Measurements from ENCODE around the gene CHRNG.
"Not testable (repeated sequence)": the region's sequence is repeated elsewhere in the genome, so short reads cannot be mapped to it uniquely, and the experiment has no call there.

The CHRNG gene

GRCh38 chr2:232569541-232569940 lies 30.0 kb downstream of the CHRNG start:
- no peak for TF ChIP-seq CTCF (IDR thresholded peaks at IDR 0.05; ENCODE audit: poor library complexity, severe bottlenecking)
- H3K27me3 ChIP-seq (ENCODE audit: insufficient read depth, poor library complexity, severe bottlenecking), result no peaks in the 10 kb centered on the region
- peaks cover 68% of the 10 kb centered on the region for H3K36me3 ChIP-seq (ENCODE audit: low read depth)
- no peak for DNase-seq (ENCODE audit: low spot score)
- H3K27ac ChIP-seq (ENCODE audit: poor library complexity, severe bottlenecking), result no peak overlapping the region
- ATAC-seq (ENCODE audit: low read depth), result no peak
- peaks cover 14% of the 10 kb centered on the region for H3K4me1 ChIP-seq (ENCODE audit: insufficient read depth, poor library complexity, severe bottlenecking)
- no peaks in the 10 kb centered on the region for H3K9me3 ChIP-seq (ENCODE audit: severe bottlenecking)
- H3K4me3 ChIP-seq (ENCODE audit: severe bottlenecking), result no peak overlapping the region

- ATAC-seq (ENCODE audit: low read depth); H3K27ac ChIP-seq (ENCODE audit: poor library complexity, severe bottlenecking); DNase-seq (ENCODE audit: low spot score); H3K4me3 ChIP-seq (ENCODE audit: severe bottlenecking); H3K27me3 ChIP-seq (ENCODE audit: insufficient read depth, poor library complexity, severe bottlenecking); H3K9me3 ChIP-seq (ENCODE audit: severe bottlenecking): not testable (repeated sequence)
- peaks cover 17% of the 10 kb centered on the region for H3K4me1 ChIP-seq (ENCODE audit: insufficient read depth, poor library complexity, severe bottlenecking)
- H3K36me3 ChIP-seq (ENCODE audit: low read depth), result peaks cover 64% of the 10 kb centered on the region
Observed at GRCh38 chr2:232570481-232570880, 31.0 kb downstream of the CHRNG start.

GRCh38 chr2:232571026-232571474 lies 31.6 kb downstream of the CHRNG start:
- no peak overlapping the region for H3K27ac ChIP-seq (ENCODE audit: poor library complexity, severe bottlenecking)
- peaks cover 17% of the 10 kb centered on the region for H3K4me1 ChIP-seq (ENCODE audit: insufficient read depth, poor library complexity, severe bottlenecking)
- H3K9me3 ChIP-seq (ENCODE audit: severe bottlenecking), result no peaks in the 10 kb centered on the region
- no peaks in the 10 kb centered on the region for H3K27me3 ChIP-seq (ENCODE audit: insufficient read depth, poor library complexity, severe bottlenecking)
- ATAC-seq (ENCODE audit: low read depth) (no peak), DNase-seq (ENCODE audit: low spot score) (no peak)
- H3K36me3 ChIP-seq (ENCODE audit: low read depth), result peaks cover 63% of the 10 kb centered on the region
- H3K4me3 ChIP-seq (ENCODE audit: severe bottlenecking), result no peak overlapping the region
- no peak for TF ChIP-seq CTCF (IDR thresholded peaks at IDR 0.05; ENCODE audit: poor library complexity, severe bottlenecking)

GRCh38 chr2:232573042-232573441 lies 33.5 kb downstream of the CHRNG start:
- Histone ChIP-seq H3K36me3 (ENCODE audit: low read depth) (peaks cover 43% of the 10 kb centered on the region), H3K4me3 (ENCODE audit: severe bottlenecking) (no peak overlapping the region), H3K9me3 (ENCODE audit: severe bottlenecking) (no peaks in the 10 kb centered on the region), H3K4me1 (ENCODE audit: insufficient read depth, poor library complexity, severe bottlenecking) (peaks cover 11% of the 10 kb centered on the region), H3K27me3 (ENCODE audit: insufficient read depth, poor library complexity, severe bottlenecking) (no peaks in the 10 kb centered on the region), H3K27ac (ENCODE audit: poor library complexity, severe bottlenecking) (no peak overlapping the region)
- no peak for TF ChIP-seq CTCF (IDR thresholded peaks at IDR 0.05; ENCODE audit: poor library complexity, severe bottlenecking)
- DNase-seq (ENCODE audit: low spot score), result no peak
- ATAC-seq (ENCODE audit: low read depth), result no peak

GRCh38 chr2:232573771-232574435 lies 34.4 kb downstream of the CHRNG start:
- no peak for TF ChIP-seq CTCF (IDR thresholded peaks at IDR 0.05; ENCODE audit: poor library complexity, severe bottlenecking)
- Histone ChIP-seq H3K27me3 (ENCODE audit: insufficient read depth, poor library complexity, severe bottlenecking) (no peaks in the 10 kb centered on the region), H3K27ac (ENCODE audit: poor library complexity, severe bottlenecking) (peak overlapping the region; percentile 17), H3K4me1 (ENCODE audit: insufficient read depth, poor library complexity, severe bottlenecking) (peaks cover 7% of the 10 kb centered on the region), H3K4me3 (ENCODE audit: severe bottlenecking) (no peak overlapping the region), H3K9me3 (ENCODE audit: severe bottlenecking) (no peaks in the 10 kb centered on the region), H3K36me3 (ENCODE audit: low read depth) (peaks cover 34% of the 10 kb centered on the region)
- ATAC-seq (ENCODE audit: low read depth) (no peak), DNase-seq (ENCODE audit: low spot score) (no peak)
